Kidney epithelial cell (primary cell): ENCODE data around the gene VSIG2. TPM values are rescaled to one million over a fixed set of nuclear protein-coding genes. Genes with fewer than 3 reads are reported as not detected.

ENCODE experiments used
- DNase-seq: peaks from one replicate; pipeline ENCODE4 v3.0.0-alpha.2; 2010; ENCODE audit warnings: low read depth
- H3K27me3 ChIP-seq: 2 replicates; pipeline ENCODE4 v1.6.0; 2011; ENCODE audit warnings: low read length; ENCODE audit not compliant: control insufficient read depth, insufficient read depth
- H3K36me3 ChIP-seq: 2 replicates; pipeline ENCODE4 v1.5.1; 2011; ENCODE audit warnings: low read length; ENCODE audit not compliant: control insufficient read depth, insufficient read depth
- H3K4me3 ChIP-seq: 2 replicates; pipeline ENCODE4 v1.5.1; 2011; ENCODE audit warnings: low read depth, mild to moderate bottlenecking, control low read depth, low read length
- total RNA-seq: library from RNA; depleted of rRNA; stranded (reverse); fragments of >200 nt; gene quantifications from 2 replicates; pipeline ENCODE4 v1.2.3, GENCODE V29; 2015
- TF ChIP-seq, protein P1 (sequence below): IDR thresholded peaks from 2 replicates; pipeline ENCODE4 v1.5.1; 2011; ENCODE audit warnings: mild to moderate bottlenecking, moderate library complexity, low read length, control low read depth, inconsistent platforms; ENCODE audit not compliant: insufficient read depth, poor library complexity, severe bottlenecking

VSIG2 gene
- total RNA-seq, 1 donor from 2014 or later: 0.50 TPM

DNA sequence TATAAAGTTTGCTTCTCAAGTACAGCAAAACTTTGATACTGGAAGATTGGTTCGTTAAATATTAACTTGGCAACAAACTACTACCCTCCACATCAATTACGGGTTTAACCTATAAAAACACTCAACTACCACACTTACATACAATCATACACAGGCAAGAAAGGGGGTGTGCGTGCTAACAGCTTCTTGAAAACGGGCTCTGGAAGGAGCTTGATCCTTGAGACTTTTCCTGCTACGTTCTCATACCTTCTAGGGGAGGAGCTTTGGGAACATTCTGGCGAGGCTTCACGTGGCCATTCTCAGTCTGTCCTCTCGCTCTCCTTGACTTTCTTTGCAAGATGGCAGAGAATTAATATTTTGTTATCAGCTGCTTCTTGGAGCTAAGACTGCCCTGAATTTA lies 16.9 kb upstream of the VSIG2 start:
- DNase-seq: no peak
- TF ChIP-seq, protein P1, sequence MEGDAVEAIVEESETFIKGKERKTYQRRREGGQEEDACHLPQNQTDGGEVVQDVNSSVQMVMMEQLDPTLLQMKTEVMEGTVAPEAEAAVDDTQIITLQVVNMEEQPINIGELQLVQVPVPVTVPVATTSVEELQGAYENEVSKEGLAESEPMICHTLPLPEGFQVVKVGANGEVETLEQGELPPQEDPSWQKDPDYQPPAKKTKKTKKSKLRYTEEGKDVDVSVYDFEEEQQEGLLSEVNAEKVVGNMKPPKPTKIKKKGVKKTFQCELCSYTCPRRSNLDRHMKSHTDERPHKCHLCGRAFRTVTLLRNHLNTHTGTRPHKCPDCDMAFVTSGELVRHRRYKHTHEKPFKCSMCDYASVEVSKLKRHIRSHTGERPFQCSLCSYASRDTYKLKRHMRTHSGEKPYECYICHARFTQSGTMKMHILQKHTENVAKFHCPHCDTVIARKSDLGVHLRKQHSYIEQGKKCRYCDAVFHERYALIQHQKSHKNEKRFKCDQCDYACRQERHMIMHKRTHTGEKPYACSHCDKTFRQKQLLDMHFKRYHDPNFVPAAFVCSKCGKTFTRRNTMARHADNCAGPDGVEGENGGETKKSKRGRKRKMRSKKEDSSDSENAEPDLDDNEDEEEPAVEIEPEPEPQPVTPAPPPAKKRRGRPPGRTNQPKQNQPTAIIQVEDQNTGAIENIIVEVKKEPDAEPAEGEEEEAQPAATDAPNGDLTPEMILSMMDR: no peak
- H3K4me3 ChIP-seq: no peak overlapping the region
- H3K36me3 ChIP-seq: no peaks in the 10 kb centered on the region
- no peaks in the 10 kb centered on the region for H3K27me3 ChIP-seq

DNA sequence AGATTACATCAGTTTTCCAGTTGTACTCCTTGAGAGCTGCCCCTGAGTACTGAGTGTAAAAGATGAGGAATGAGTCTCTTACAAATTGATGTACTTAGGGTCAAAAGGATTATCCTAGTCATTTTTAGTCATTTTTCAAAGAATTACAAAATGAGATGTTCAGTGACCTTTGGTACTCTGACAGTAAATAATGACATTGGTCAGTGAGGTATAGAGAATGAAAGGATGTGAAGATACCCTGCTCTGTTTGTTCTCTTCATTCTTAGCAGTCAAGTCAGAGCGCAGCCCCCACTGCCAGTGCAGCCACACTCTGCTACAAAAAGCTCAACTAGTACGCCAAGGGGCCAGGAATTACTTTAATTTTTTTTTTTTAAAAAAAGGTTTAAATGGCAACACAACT lies 14.1 kb upstream of the VSIG2 start:
- peaks cover 17% of the 10 kb centered on the region for H3K27me3 ChIP-seq
- TF ChIP-seq, protein P1: no peak
- H3K4me3 ChIP-seq: no peak overlapping the region
- DNase-seq: no peak
- H3K36me3 ChIP-seq: no peaks in the 10 kb centered on the region

DNA sequence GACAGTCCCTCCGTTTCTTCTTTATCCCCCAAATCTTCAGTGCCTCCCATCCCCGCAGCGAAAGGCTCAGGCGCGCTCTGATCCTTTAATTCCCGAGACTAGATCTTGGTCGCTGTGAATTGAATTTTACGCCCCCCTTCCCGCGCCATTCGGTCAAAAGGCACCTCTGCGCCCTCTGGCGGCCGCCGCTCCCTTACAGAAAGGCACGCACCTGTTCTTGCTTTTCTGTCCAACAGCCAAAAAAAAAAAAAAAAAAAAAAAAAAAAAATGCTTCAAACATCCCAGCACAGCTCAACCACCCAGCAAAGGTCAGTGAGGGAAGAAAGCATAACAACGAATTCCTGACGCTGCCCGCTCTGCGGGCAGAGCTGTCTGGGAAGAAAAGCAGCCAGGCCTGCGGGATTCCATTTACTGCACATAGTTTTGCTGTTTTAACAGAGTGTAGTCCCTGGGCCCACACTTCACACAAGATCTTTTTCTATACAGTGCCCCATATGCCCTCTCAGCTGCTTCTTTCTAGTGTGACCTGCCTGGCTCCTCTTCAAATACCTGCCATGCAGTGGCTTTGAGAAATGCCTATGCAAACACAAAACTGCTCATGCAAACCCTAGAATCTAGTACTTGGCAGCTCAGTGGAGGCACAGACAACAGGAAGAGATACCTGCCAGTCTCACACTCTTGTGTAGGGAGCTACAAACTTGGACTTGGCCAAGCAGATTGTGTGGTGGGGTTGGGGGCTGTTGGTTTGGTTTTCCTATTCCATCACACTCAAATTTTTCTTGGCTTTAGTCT lies 11.3 kb upstream of the VSIG2 start:
- Histone ChIP-seq H3K4me3 (peak overlapping the region; percentile 38), H3K36me3 (no peaks in the 10 kb centered on the region), H3K27me3 (peaks cover 34% of the 10 kb centered on the region)
- TF ChIP-seq, protein P1: peak; percentile 79
- no peak for DNase-seq

DNA sequence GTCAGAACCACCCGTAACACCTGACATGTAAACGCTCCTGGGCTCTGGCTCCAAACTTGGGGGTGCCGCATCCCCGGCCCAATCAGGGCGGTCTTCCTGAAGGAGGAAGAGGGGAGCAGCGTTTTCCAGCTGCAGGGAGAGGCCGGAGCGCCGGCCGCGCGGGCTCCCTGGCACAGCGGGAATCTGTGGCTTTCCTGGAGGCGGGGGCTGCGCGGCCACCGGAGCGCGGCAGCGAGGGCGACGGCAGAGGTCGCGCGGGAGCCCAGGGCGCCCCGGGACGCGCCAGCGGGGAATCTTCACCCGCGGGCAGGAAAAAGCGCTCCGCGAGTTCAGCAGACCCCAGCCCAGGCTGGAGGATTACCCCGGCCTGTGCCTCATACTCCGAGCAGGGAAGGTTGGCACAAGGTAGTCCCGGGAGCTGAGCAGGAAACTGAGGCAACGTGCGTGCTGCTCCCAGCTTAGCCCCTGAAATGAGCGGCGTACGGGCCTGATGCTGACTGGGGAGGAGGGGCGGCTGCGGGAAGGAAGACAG lies 10.6 kb upstream of the VSIG2 start:
- TF ChIP-seq, protein P1: no peak
- peak overlapping the region; percentile 38 for H3K4me3 ChIP-seq
- peaks cover 34% of the 10 kb centered on the region for H3K27me3 ChIP-seq
- no peak for DNase-seq
- H3K36me3 ChIP-seq: no peaks in the 10 kb centered on the region

DNA sequence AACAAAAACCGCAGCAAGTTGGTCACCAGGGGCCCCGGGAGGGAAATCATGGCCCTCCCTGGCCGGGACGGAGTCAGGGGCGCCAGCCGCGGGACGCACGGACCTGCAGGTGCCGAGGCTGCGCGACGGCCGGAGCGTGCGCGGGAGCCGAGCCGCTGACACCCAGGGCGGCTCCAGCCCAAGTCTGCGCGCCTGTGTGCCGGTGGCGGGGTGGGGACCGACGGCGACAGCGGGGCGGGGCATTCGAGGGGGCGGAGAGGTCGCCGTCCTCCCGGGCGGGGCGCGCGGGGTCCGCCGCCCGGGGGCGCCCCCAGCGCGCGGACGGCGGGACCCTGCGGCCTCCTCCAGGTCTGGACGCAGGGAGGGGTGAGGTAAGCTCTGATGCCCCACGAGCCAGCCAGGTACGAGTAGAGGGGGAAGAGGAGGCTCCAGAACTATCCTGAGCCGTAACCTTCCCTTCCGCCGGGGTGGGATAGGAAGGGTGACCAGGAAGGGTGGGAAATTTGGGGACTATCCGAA lies 10.1 kb upstream of the VSIG2 start, which contains the start of gene ESAM:
Gene ESAM (minus strand): TSS at position 186 of the 519 bp plus-strand sequence. CDS start 136 bp downstream, at position 50.
- Histone ChIP-seq H3K27me3 (peaks cover 34% of the 10 kb centered on the region), H3K4me3 (peak within 1 kb of the TSS; percentile 38), H3K36me3 (no peaks in the 10 kb centered on the region)
- TF ChIP-seq, protein P1: no peak
- no peak for DNase-seq
